OCI-LY1 (cell line): Measurements from ENCODE around the gene ADGRG4.

Experiments used
- H2AFZ ChIP-seq: fragments of 200-600 bp; sonication (generic), shearing (Covaris generic); 2 replicates; pipeline ENCODE4 v1.6.0; 2014; ENCODE audit warnings: antibody characterized with exemption, mild to moderate bottlenecking, low read length
- H3F3A ChIP-seq: fragments of 200-600 bp; sonication (generic), shearing (Covaris generic); 2 replicates; pipeline ENCODE4 v1.6.0; 2014; ENCODE audit warnings: mild to moderate bottlenecking, antibody characterized with exemption, low read length, moderate library complexity; ENCODE audit not compliant: insufficient read depth
- H3K27ac ChIP-seq: fragments of 200-600 bp; sonication (generic); 2 replicates; pipeline ENCODE4 v1.5.1; 2014; ENCODE audit warnings: low read length, mixed run types, mild to moderate bottlenecking, low read depth; ENCODE audit not compliant: poor library complexity, severe bottlenecking
- H3K27me3 ChIP-seq: fragments of 200-600 bp; sonication (generic); 2 replicates; pipeline ENCODE4 v1.6.0; 2014; ENCODE audit warnings: antibody characterized with exemption, mild to moderate bottlenecking, low read length, moderate library complexity; ENCODE audit not compliant: insufficient read depth
- H3K36me3 ChIP-seq: fragments of 200-600 bp; sonication (generic); 2 replicates; pipeline ENCODE4 v1.6.1; 2014; ENCODE audit warnings: mild to moderate bottlenecking, antibody characterized with exemption, low read length, moderate library complexity, mixed read lengths; ENCODE audit not compliant: insufficient read depth
- H3K4me1 ChIP-seq: fragments of 200-600 bp; sonication (generic); 2 replicates; pipeline ENCODE4 v1.5.1; 2014; ENCODE audit warnings: mild to moderate bottlenecking, low read length, moderate library complexity; ENCODE audit not compliant: insufficient read depth, severe bottlenecking
- H3K4me2 ChIP-seq: fragments of 200-600 bp; sonication (generic), shearing (Covaris generic); 2 replicates; pipeline ENCODE4 v1.6.1; 2014; ENCODE audit warnings: low read length
- H3K4me3 ChIP-seq: fragments of 200-600 bp; sonication (generic); 2 replicates; pipeline ENCODE4 v1.5.1; 2014; ENCODE audit warnings: low read length, low read depth, mild to moderate bottlenecking, mixed read lengths; ENCODE audit not compliant: poor library complexity, severe bottlenecking
- H3K79me2 ChIP-seq: fragments of 200-600 bp; shearing (Covaris generic); 2 replicates; pipeline ENCODE4 v1.6.1; 2016; ENCODE audit warnings: mixed run types, low read length, mixed read lengths; ENCODE audit not compliant: insufficient read depth
- H3K9ac ChIP-seq: fragments of 200-600 bp; sonication (generic), shearing (Covaris generic); 2 replicates; pipeline ENCODE4 v1.6.1; 2014; ENCODE audit warnings: mild to moderate bottlenecking, low read length, mixed read lengths
- H3K9me2 ChIP-seq: fragments of 200-600 bp; sonication (generic), shearing (Covaris generic); 2 replicates; pipeline ENCODE4 v1.6.1; 2014; ENCODE audit warnings: low read depth, mild to moderate bottlenecking, low read length, mixed read lengths
- H3K9me3 ChIP-seq: fragments of 200-600 bp; shearing (Covaris generic); 2 replicates; pipeline ENCODE4 v1.6.1; 2014; ENCODE audit warnings: low read length, mixed read lengths
- H4K20me1 ChIP-seq: fragments of 200-600 bp; sonication (generic), shearing (Covaris generic); 2 replicates; pipeline ENCODE4 v1.6.0; 2016; ENCODE audit warnings: mild to moderate bottlenecking, low read length; ENCODE audit not compliant: insufficient read depth
- CTCF ChIP-seq: fragments of 200-600 bp; sonication (generic), shearing (Covaris generic); IDR thresholded peaks from 2 replicates; pipeline ENCODE4 v1.5.1; 2017; ENCODE audit warnings: mild to moderate bottlenecking, antibody characterized with exemption, low read length, moderate library complexity, mixed read lengths
- EZH2 ChIP-seq: fragments of 200-600 bp; sonication (generic), shearing (Covaris generic); IDR thresholded peaks from 2 replicates; pipeline ENCODE4 v1.8.0; 2017; ENCODE audit warnings: borderline replicate concordance, mixed run types, mild to moderate bottlenecking, antibody characterized with exemption, low read length, moderate library complexity, mixed read lengths

ADGRG4 gene

GRCh38 chrX:136452614-136453013, 151.9 kb downstream of the ADGRG4 start:
- Histone ChIP-seq H3K4me1 (no peaks in the 10 kb centered on the region), H3K9ac (no peak overlapping the region), H3K27ac (no peak overlapping the region), H2AFZ (no peak overlapping the region), H4K20me1 (no peaks in the 10 kb centered on the region), H3K27me3 (no peaks in the 10 kb centered on the region), H3K4me3 (no peak overlapping the region), H3K4me2 (no peak overlapping the region), H3K9me3 (no peaks in the 10 kb centered on the region), H3K9me2 (no peaks in the 10 kb centered on the region), H3K36me3 (no peaks in the 10 kb centered on the region), H3F3A (no peaks in the 10 kb centered on the region), H3K79me2 (no peaks in the 10 kb centered on the region)
- TF ChIP-seq CTCF (no peak), EZH2 (no peak)

GRCh38 chrX:136453114-136453513, 152.4 kb downstream of the ADGRG4 start:
- H4K20me1 ChIP-seq = no peaks in the 10 kb centered on the region

GRCh38 chrX:136453771-136454170, 153.0 kb downstream of the ADGRG4 start:
- no peak overlapping the region for H3K9ac ChIP-seq

More at GRCh38 chrX:136453114-136453513, 152.4 kb downstream of the ADGRG4 start:
- no peak for TF ChIP-seq EZH2
- no peak for TF ChIP-seq CTCF
- no peak overlapping the region for H3K9ac ChIP-seq
- H3K27me3 ChIP-seq = no peaks in the 10 kb centered on the region
- no peaks in the 10 kb centered on the region for H3F3A ChIP-seq
- no peaks in the 10 kb centered on the region for H3K9me3 ChIP-seq
- H3K4me3 ChIP-seq = no peak overlapping the region
- no peak overlapping the region for H2AFZ ChIP-seq
- H3K79me2 ChIP-seq = no peaks in the 10 kb centered on the region
- no peaks in the 10 kb centered on the region for H3K36me3 ChIP-seq
- H3K4me2 ChIP-seq = no peak overlapping the region
- H3K27ac ChIP-seq = no peak overlapping the region
- no peaks in the 10 kb centered on the region for H3K9me2 ChIP-seq
- no peaks in the 10 kb centered on the region for H3K4me1 ChIP-seq

More at GRCh38 chrX:136453771-136454170, 153.0 kb downstream of the ADGRG4 start:
- TF ChIP-seq EZH2 (no peak), CTCF (no peak)
- H3K4me3 ChIP-seq = no peak overlapping the region
- no peaks in the 10 kb centered on the region for H3K79me2 ChIP-seq
- no peaks in the 10 kb centered on the region for H3K9me3 ChIP-seq
- H2AFZ ChIP-seq = no peak overlapping the region
- H3K27ac ChIP-seq = no peak overlapping the region
- H3K36me3 ChIP-seq = no peaks in the 10 kb centered on the region
- H3K27me3 ChIP-seq = no peaks in the 10 kb centered on the region
- no peaks in the 10 kb centered on the region for H4K20me1 ChIP-seq
- no peaks in the 10 kb centered on the region for H3K4me1 ChIP-seq
- H3F3A ChIP-seq = no peaks in the 10 kb centered on the region
- H3K4me2 ChIP-seq = no peak overlapping the region
- no peaks in the 10 kb centered on the region for H3K9me2 ChIP-seq
